SK-N-SH (cell line): ENCODE results near the gene RIMS3. TPM values are rescaled to one million over a fixed set of nuclear protein-coding genes. Genes with fewer than 3 reads are reported as not detected.

Experiments used
- CTCF ChIA-PET: fragments of 300-600, 350-600 bp; formaldehyde crosslinking; extraction: SDS; loops from one replicate; lab custom pipeline; 2021; lab: Yijun Ruan, JAX
- POLR2A ChIA-PET: fragments of 350-600 bp; sonication (Branson Sonifier 250); formaldehyde crosslinking; extraction: SDS; loops from one replicate; lab custom pipeline; 2020; ENCODE audit warnings: antibody characterized with exemption, inconsistent platforms; lab: Yijun Ruan, JAX
- DNase-seq: peaks from one replicate; pipeline ENCODE4 v3.0.0; 2012
- H2AFZ ChIP-seq: fragments of 200-600 bp; sonication (generic); 2 replicates; pipeline ENCODE4 v1.8.1; 2016; ENCODE audit warnings: antibody characterized with exemption, mild to moderate bottlenecking, low read depth
- H3F3A ChIP-seq: fragments of 200-600 bp; sonication (generic); replicated peaks from 2 replicates; pipeline ENCODE3; 2016; ENCODE audit warnings: antibody characterized with exemption, mild to moderate bottlenecking; ENCODE audit not compliant: insufficient read depth
- H3K27ac ChIP-seq, 2 experiments: fragments of 200-500 bp in 1 of 2; fragments of 200-600 bp in 1 of 2; sonication (Bioruptor generic) in 1 of 2; sonication (generic), shearing (Covaris generic) in 1 of 2; 2 replicates each; pipeline versions ENCODE4 v1.5.1 to v1.6.1; 2014 to 2016; ENCODE audit warnings: low read depth in 2 of 2, inconsistent platforms in 1 of 2, low read length in 1 of 2, mild to moderate bottlenecking in 1 of 2, mixed read lengths in 1 of 2
- H3K27me3 ChIP-seq: fragments of 200-600 bp; sonication (generic), shearing (Covaris generic); 2 replicates; pipeline ENCODE4 v1.6.1; 2016; ENCODE audit warnings: mixed run types; ENCODE audit not compliant: insufficient read depth
- H3K36me3 ChIP-seq, 2 experiments: fragments of 200-500 bp in 1 of 2; fragments of 200-600 bp in 1 of 2; sonication (Bioruptor generic) in 1 of 2; sonication (generic) in 1 of 2; replicated peaks in 1 of 2; 2 replicates each; pipeline versions ENCODE3 to v1.5.1; 2014 to 2016; ENCODE audit warnings: low read length in 1 of 2, mild to moderate bottlenecking in 1 of 2; ENCODE audit not compliant: insufficient read depth in 2 of 2, control insufficient read depth in 1 of 2
- H3K4me1 ChIP-seq, 2 experiments: fragments of 200-500 bp in 1 of 2; fragments of 200-600 bp in 1 of 2; sonication (Bioruptor generic) in 1 of 2; sonication (generic), shearing (Covaris generic) in 1 of 2; 2 replicates each; pipeline versions ENCODE4 v1.5.1 to v1.6.1; 2014 to 2016; ENCODE audit warnings: low read depth in 1 of 2, low read length in 1 of 2, mixed run types in 1 of 2; ENCODE audit not compliant: insufficient read depth in 2 of 2, control insufficient read depth in 1 of 2
- H3K4me2 ChIP-seq: fragments of 200-600 bp; sonication (generic), shearing (Covaris generic); 2 replicates; pipeline ENCODE4 v1.6.1; 2017; ENCODE audit warnings: mixed run types
- H3K4me3 ChIP-seq, 2 experiments: fragments of 200-500 bp in 1 of 2; fragments of 200-600 bp in 1 of 2; sonication (Bioruptor generic) in 1 of 2; sonication (generic), shearing (Covaris generic) in 1 of 2; 2 replicates each; pipeline versions ENCODE4 v1.5.1 to v1.8.1; 2014 to 2016; ENCODE audit warnings: low read depth in 2 of 2, inconsistent platforms in 1 of 2, low read length in 1 of 2, mild to moderate bottlenecking in 1 of 2, mixed read lengths in 1 of 2, moderate library complexity in 1 of 2
- H3K79me2 ChIP-seq: fragments of 200-600 bp; sonication (generic); 2 replicates; pipeline ENCODE4 v1.8.1; 2017; ENCODE audit warnings: mild to moderate bottlenecking; ENCODE audit not compliant: insufficient read depth
- H3K9ac ChIP-seq: fragments of 200-600 bp; sonication (generic); 2 replicates; pipeline ENCODE4 v1.6.1; 2017; ENCODE audit warnings: mixed run types
- H3K9me2 ChIP-seq: fragments of 200-600 bp; sonication (generic); 2 replicates; pipeline ENCODE4 v1.6.1; 2017; ENCODE audit warnings: mixed run types
- H3K9me3 ChIP-seq: fragments of 200-600 bp; sonication (generic); 2 replicates; pipeline ENCODE4 v1.6.1; 2017; ENCODE audit warnings: mixed run types, mild to moderate bottlenecking, moderate library complexity
- H4K20me1 ChIP-seq: fragments of 200-600 bp; sonication (generic); 2 replicates; pipeline ENCODE4 v1.6.1; 2017; ENCODE audit warnings: mild to moderate bottlenecking, mixed run types; ENCODE audit not compliant: insufficient read depth
- CHD2 ChIP-seq: fragments of 150-350 bp; IDR thresholded peaks from 2 replicates; pipeline ENCODE4 v1.6.1; 2018; ENCODE audit warnings: low read length; ENCODE audit not compliant: partially characterized antibody
- CTCF ChIP-seq: fragments of 200-600 bp; sonication (generic); IDR thresholded peaks from 2 replicates; pipeline ENCODE4 v1.6.1; 2017; ENCODE audit warnings: antibody characterized with exemption, mild to moderate bottlenecking, moderate library complexity
- ELF1 ChIP-seq: IDR thresholded peaks from 2 replicates; pipeline ENCODE4 v1.4.0; 2012
- EZH2phosphoT487 ChIP-seq: fragments of 200-600 bp; sonication (generic); IDR thresholded peaks from 2 replicates; pipeline ENCODE4 v1.6.1; 2017; ENCODE audit warnings: low read depth, mixed run types, mild to moderate bottlenecking, antibody characterized with exemption, moderate library complexity, borderline replicate concordance
- FOSL2 ChIP-seq: IDR thresholded peaks from 2 replicates; pipeline ENCODE4 v1.4.0; 2012; ENCODE audit warnings: low read depth, mild to moderate bottlenecking, moderate library complexity, borderline replicate concordance
- FOXM1 ChIP-seq: IDR thresholded peaks from 2 replicates; pipeline ENCODE4 v1.4.0; 2012; ENCODE audit warnings: low read depth, mild to moderate bottlenecking
- GABPA ChIP-seq: IDR thresholded peaks from 2 replicates; pipeline ENCODE4 v1.4.0; 2012; ENCODE audit warnings: low read depth, mild to moderate bottlenecking
- IRF3 ChIP-seq: fragments of 150-350 bp; IDR thresholded peaks from 2 replicates; pipeline ENCODE4 v1.6.1; 2016; ENCODE audit warnings: mild to moderate bottlenecking, low read depth, low read length
- JUND ChIP-seq: IDR thresholded peaks from 2 replicates; pipeline ENCODE4 v1.4.0; 2012
- MEF2A ChIP-seq: IDR thresholded peaks from 2 replicates; pipeline ENCODE4 v1.4.0; 2012; ENCODE audit warnings: low read depth, borderline replicate concordance
- MXI1 ChIP-seq: IDR thresholded peaks from 2 replicates; pipeline ENCODE4 v1.6.1; 2012; ENCODE audit warnings: mild to moderate bottlenecking, low read depth, low read length, improper control_type of control experiment
- NRF1 ChIP-seq: IDR thresholded peaks from 2 replicates; pipeline ENCODE4 v1.6.1; 2012; ENCODE audit warnings: low read depth, mild to moderate bottlenecking, low read length
- RAD21 ChIP-seq: IDR thresholded peaks from 2 replicates; pipeline ENCODE4 v1.6.1; 2012; ENCODE audit warnings: mild to moderate bottlenecking, low read length
- RCOR1 ChIP-seq: fragments of 150-350 bp; IDR thresholded peaks from 2 replicates; pipeline ENCODE4 v1.6.1; 2017; ENCODE audit warnings: antibody characterized with exemption, low read length
- RFX5 ChIP-seq: IDR thresholded peaks from 2 replicates; pipeline ENCODE4 v1.6.1; 2012; ENCODE audit warnings: mild to moderate bottlenecking, improper control_type of control experiment, low read length
- USF1 ChIP-seq: IDR thresholded peaks from 2 replicates; pipeline ENCODE4 v1.4.0; 2012; ENCODE audit warnings: low read depth, borderline replicate concordance
- USF2 ChIP-seq: fragments of 150-350 bp; IDR thresholded peaks from 2 replicates; pipeline ENCODE4 v1.6.1; 2017; ENCODE audit warnings: antibody characterized with exemption, low read length, low read depth, borderline replicate concordance
- ZBTB33 ChIP-seq: IDR thresholded peaks from 2 replicates; pipeline ENCODE4 v1.4.0; 2012; ENCODE audit warnings: low read depth, borderline replicate concordance
- WGBS: methylation state at CpG from one replicate; pipeline ENCODE4 v1.1.6; 2017; ENCODE audit warnings: low lambda C conversion rate; 5-methylcytosine and 5-hydroxymethylcytosine counted together
- polyA plus RNA-seq, 3 experiments: library from polyadenylated mRNA; depleted of rRNA; stranded (reverse); fragments of >200 nt; gene quantifications; 2 replicates each; pipeline ENCODE4 v1.2.3, GENCODE V29; 2012
- TF ChIP-seq, protein P1 (sequence below): IDR thresholded peaks from 2 replicates; pipeline ENCODE4; 2012

The RIMS3 gene
- polyA plus RNA-seq, 1 of the 3 experiments (the other 2 are of a cell fraction) = 1.9 TPM

DNA sequence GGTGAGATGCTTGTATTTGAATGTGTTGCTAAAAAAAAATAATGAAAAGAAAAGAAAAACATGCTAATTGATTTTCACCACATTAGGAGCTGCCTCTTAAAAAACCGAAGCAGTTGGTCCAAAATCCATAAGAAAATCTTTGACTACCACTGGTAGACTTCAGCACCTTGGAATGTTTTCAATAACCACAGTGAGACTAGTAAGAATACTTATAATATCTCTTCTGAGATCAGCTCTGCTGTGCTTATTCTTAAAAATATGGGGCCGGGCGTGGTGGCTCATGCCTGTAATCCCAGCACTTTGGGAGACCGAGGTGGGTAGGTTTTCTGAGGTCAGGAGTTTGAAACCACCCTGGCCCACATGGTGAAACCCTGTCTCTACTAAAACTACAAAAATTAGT, 41.1 kb upstream of the RIMS3 start:
- Histone ChIP-seq H3K4me3 (no peak overlapping the region), H3K9me3 (no peaks in the 10 kb centered on the region), H3K9ac (no peak overlapping the region), H3K79me2 (peaks cover 95% of the 10 kb centered on the region), H4K20me1 (no peaks in the 10 kb centered on the region), H3F3A (peaks cover 20% of the 10 kb centered on the region), H3K4me1 (peaks cover 9 to 23% of the 10 kb centered on the region in 2 experiments; a peak in 3 of 4 replicates), H3K27me3 (no peaks in the 10 kb centered on the region), H3K36me3 (no peaks in the 10 kb centered on the region), H3K4me2 (no peak overlapping the region), H3K9me2 (no peaks in the 10 kb centered on the region), H2AFZ (no peak overlapping the region), H3K27ac (no peak overlapping the region)
- whole genome bisulfite sequencing = 95% methylated on average over 4 of the region's 4 CpGs
- ChIA-PET CTCF (interaction anchor here (0.8 kb wide), 1 partner anchor 68 kb away, joined by 4 read pairs; no protein-coding TSS in a partner anchor), POLR2A (no interaction called here)
- DNase-seq = no peak
- no peak for TF ChIP-seq GABPA
- TF ChIP-seq MXI1 = no peak
- TF ChIP-seq USF1 = no peak
- TF ChIP-seq EZH2phosphoT487 = no peak
- no peak for TF ChIP-seq USF2
- TF ChIP-seq MEF2A = no peak
- no peak for TF ChIP-seq NRF1
- TF ChIP-seq FOXM1 = no peak

DNA sequence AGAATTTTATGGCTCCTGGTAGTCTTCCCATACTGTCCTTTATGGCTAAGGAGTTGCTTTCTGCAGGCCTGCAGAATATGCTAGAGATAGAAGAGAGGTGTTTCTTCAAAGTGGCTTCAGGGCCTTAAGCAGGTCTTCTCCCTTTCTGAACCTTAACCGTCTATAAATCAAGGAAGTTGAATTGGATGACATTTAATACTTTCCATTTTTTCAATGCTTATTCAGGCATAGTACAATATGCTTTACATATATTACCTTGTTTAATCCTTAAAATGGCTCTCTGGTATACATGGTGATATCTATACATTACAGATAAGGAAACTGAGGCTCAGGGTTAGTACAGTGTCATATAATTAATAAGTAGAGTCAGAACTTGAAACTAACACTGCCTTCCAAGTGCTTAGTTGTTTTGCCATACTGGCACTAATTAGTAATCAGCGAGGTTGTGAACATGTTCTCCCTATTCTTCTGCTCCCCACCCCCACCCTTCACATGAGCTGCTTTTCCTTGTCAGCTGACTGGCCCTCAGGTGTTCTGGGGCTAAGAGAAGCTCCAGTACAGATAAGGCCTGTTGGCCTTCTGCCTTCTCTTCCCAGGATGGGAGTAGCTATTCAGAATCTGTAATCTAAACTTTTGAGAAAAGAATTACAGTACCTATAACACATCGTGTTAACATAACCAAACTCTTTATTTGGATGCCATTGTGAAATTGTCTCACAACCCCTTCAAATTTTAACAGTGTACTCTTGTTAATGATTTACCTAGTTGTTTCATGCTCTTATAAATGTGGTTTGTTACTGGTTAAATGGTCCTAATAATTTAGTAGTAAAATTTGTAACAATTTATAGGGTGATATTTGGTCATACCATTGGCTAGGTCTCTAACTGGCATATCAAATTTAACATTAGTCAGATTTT, 39.6 kb upstream of the RIMS3 start:
- Histone ChIP-seq H3K27me3 (no peaks in the 10 kb centered on the region), H3K9ac (no peak overlapping the region), H3K79me2 (peaks cover 95% of the 10 kb centered on the region), H3K27ac (no peak overlapping the region), H3K4me3 (no peak overlapping the region), H3K36me3 (no peaks in the 10 kb centered on the region), H3K4me1 (peaks cover 4 to 10% of the 10 kb centered on the region in 2 experiments; a peak in 3 of 4 replicates), H3F3A (peaks cover 8% of the 10 kb centered on the region), H3K9me3 (no peaks in the 10 kb centered on the region), H4K20me1 (no peaks in the 10 kb centered on the region), H3K4me2 (no peak overlapping the region), H2AFZ (no peak overlapping the region), H3K9me2 (no peaks in the 10 kb centered on the region)
- ChIA-PET POLR2A (interaction anchor here (1.0 kb wide), 1 partner anchor 14 kb away, joined by 4 read pairs; the partner anchor contains the start of gene NFYC), CTCF (interaction anchor here (0.6 kb wide), 1 partner anchor 36 kb away, joined by 3 read pairs; no protein-coding TSS in a partner anchor)
- WGBS = 94% methylated on average over 3 of the region's 3 CpGs
- no peak for DNase-seq
- TF ChIP-seq ELF1 (no peak), CHD2 (no peak), RCOR1 (no peak), CTCF (no peak), JUND (no peak), MEF2A (no peak), NRF1 (no peak), IRF3 (no peak), RAD21 (no peak), RFX5 (no peak), FOSL2 (no peak), ZBTB33 (no peak)
- TF ChIP-seq, protein P1, sequence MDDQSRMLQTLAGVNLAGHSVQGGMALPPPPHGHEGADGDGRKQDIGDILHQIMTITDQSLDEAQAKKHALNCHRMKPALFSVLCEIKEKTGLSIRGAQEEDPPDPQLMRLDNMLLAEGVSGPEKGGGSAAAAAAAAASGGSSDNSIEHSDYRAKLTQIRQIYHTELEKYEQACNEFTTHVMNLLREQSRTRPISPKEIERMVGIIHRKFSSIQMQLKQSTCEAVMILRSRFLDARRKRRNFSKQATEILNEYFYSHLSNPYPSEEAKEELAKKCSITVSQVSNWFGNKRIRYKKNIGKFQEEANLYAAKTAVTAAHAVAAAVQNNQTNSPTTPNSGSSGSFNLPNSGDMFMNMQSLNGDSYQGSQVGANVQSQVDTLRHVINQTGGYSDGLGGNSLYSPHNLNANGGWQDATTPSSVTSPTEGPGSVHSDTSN = no peak
